Left lung (tissue), 10 donors: ENCODE measurements around the gene UBXN7. TPM values are rescaled to one million over a fixed set of nuclear protein-coding genes. Genes with fewer than 3 reads are reported as not detected.

Experiments
- ATAC-seq: fragments of 200-7000 bp; cut with Tn5 transposase; one replicate; pipeline ENCODE4 v1.9.1; 2020; ENCODE audit warnings: moderate library complexity
- DNase-seq, 4 donors: peaks; one replicate each; pipeline ENCODE4 v3.0.0-alpha.2; 2013 to 2020
- H3K27ac ChIP-seq, 2 donors: fragments of 200-600 bp; sonication (generic) in 1 of 2; one replicate each; pipeline versions ENCODE4 v1.5.0 to v1.8.0; 2020 to 2021
- H3K27me3 ChIP-seq, 2 donors: fragments of 200-600 bp; sonication (generic) in 1 of 2; one replicate each; pipeline versions ENCODE4 v1.5.0 to v1.8.0; 2020 to 2021
- H3K36me3 ChIP-seq, 2 donors: fragments of 200-600 bp; sonication (generic) in 1 of 2; one replicate each; pipeline versions ENCODE4 v1.5.0 to v1.8.0; 2020 to 2021
- H3K4me1 ChIP-seq, 2 donors: fragments of 200-600 bp; one replicate each; pipeline ENCODE4 v1.8.0; 2021
- H3K4me3 ChIP-seq, 2 donors: fragments of 200-600 bp; sonication (generic) in 1 of 2; one replicate each; pipeline versions ENCODE4 v1.5.0 to v1.8.0; 2020 to 2021; ENCODE audit warnings: mild to moderate bottlenecking in 1 of 2
- H3K9me3 ChIP-seq, 2 donors: fragments of 200-600 bp; sonication (generic) in 1 of 2; one replicate each; pipeline versions ENCODE4 v1.5.0 to v1.8.0; 2020 to 2021
- CTCF ChIP-seq, 2 donors: fragments of 200-600 bp; sonication (generic) in 1 of 2; IDR thresholded peaks; one replicate each; pipeline versions ENCODE4 v1.5.0 to v1.8.0; 2021; ENCODE audit warnings: antibody characterized with exemption in 2 of 2
- intact Hi-C, 2 donors: fragments of 100-400 bp; cut with DNase I; formaldehyde crosslinking; loops; one replicate each; pipeline versions ENCODE4 v1.11.2 to v1.14.2; 2022
- polyA plus RNA-seq, 6 donors: library from polyadenylated mRNA; unstranded; fragments of 120-200 nt; gene quantifications; one replicate each; pipeline ENCODE4 v1.2.1, GENCODE V29; 2013; ENCODE audit not compliant: insufficient read length in 6 of 6
- total RNA-seq, 2 donors: library from RNA; stranded (reverse); fragmentation: NEBNext Ultra II Directional; extraction: Animal tissue kit (Norgen Biotek cat#: 25700); gene quantifications; one replicate each; pipeline ENCODE4 v1.2.1, GENCODE V29; 2021
- donor health status: DM: no; HTN: yes; CAD: no.
- donor health status: DM: no; HTN: no; CAD: no.

Gene UBXN7
- total and polyA plus RNA-seq, 8 donors, result 35.2 to 56.3 (median 40.2) TPM

- H3K27me3 ChIP-seq, result peaks cover 0 to 10% of the 10 kb centered on the region in 2 donors
- ATAC-seq (peak; percentile 39), DNase-seq (no peak)
- peak overlapping the region in 1 of 2 donors; percentile 26 for H3K27ac ChIP-seq
- TF ChIP-seq CTCF (IDR thresholded peaks at IDR 0.05), result no peak
- H3K4me3 ChIP-seq, result no peak overlapping the region
- intact Hi-C loops, result no loop called here
- H3K9me3 ChIP-seq, result no peaks in the 10 kb centered on the region
- H3K4me1 ChIP-seq, result peaks cover 0 to 9% of the 10 kb centered on the region in 2 donors
- H3K36me3 ChIP-seq, result no peaks in the 10 kb centered on the region
Measured at GRCh38 chr3:196339493-196340254, 92.6 kb downstream of the UBXN7 start.

GRCh38 chr3:196339044-196339443 is 93.2 kb downstream of the UBXN7 start:
- no peaks in the 10 kb centered on the region for H3K36me3 ChIP-seq
- H3K27ac ChIP-seq, result no peak overlapping the region
- peaks cover 0 to 16% of the 10 kb centered on the region in 2 donors for H3K27me3 ChIP-seq
- intact Hi-C loops, result no loop called here
- H3K4me3 ChIP-seq, result no peak overlapping the region
- H3K9me3 ChIP-seq, result no peaks in the 10 kb centered on the region
- DNase-seq (no peak), ATAC-seq (no peak)
- TF ChIP-seq CTCF (IDR thresholded peaks at IDR 0.05), result no peak
- peaks cover 0 to 6% of the 10 kb centered on the region in 2 donors for H3K4me1 ChIP-seq

- peaks cover 0 to 6% of the 10 kb centered on the region in 2 donors for H3K4me1 ChIP-seq
- no peak for ATAC-seq
- H3K36me3 ChIP-seq, result no peaks in the 10 kb centered on the region
- no peak for TF ChIP-seq CTCF (IDR thresholded peaks at IDR 0.05)
- no peak overlapping the region for H3K27ac ChIP-seq
- intact Hi-C loops, result no loop called here
- H3K27me3 ChIP-seq, result peaks cover 0 to 16% of the 10 kb centered on the region in 2 donors
- DNase-seq, result no peak
- peak overlapping the region in 1 of 2 donors; percentile 18 for H3K4me3 ChIP-seq
- no peaks in the 10 kb centered on the region for H3K9me3 ChIP-seq
Measured at GRCh38 chr3:196336319-196337145, 95.7 kb downstream of the UBXN7 start.

GRCh38 chr3:196335503-196335948 is 96.7 kb downstream of the UBXN7 start:
- no peak for TF ChIP-seq CTCF (IDR thresholded peaks at IDR 0.05)
- peaks cover 0 to 16% of the 10 kb centered on the region in 2 donors for H3K27me3 ChIP-seq
- no peaks in the 10 kb centered on the region for H3K9me3 ChIP-seq
- intact Hi-C loops, result no loop called here
- DNase-seq, result no peak
- H3K36me3 ChIP-seq, result no peaks in the 10 kb centered on the region
- no peak overlapping the region for H3K27ac ChIP-seq
- peaks cover 0 to 6% of the 10 kb centered on the region in 2 donors for H3K4me1 ChIP-seq
- no peak for ATAC-seq
- no peak overlapping the region for H3K4me3 ChIP-seq

- Histone ChIP-seq H3K9me3 (no peaks in the 10 kb centered on the region), H3K36me3 (no peaks in the 10 kb centered on the region), H3K27ac (no peak overlapping the region), H3K4me3 (no peak overlapping the region), H3K4me1 (peaks cover 0 to 6% of the 10 kb centered on the region in 2 donors), H3K27me3 (peaks cover 0 to 18% of the 10 kb centered on the region in 2 donors)
- ATAC-seq (no peak), DNase-seq (no peak)
- intact Hi-C loops, result no loop called here
- no peak for TF ChIP-seq CTCF (IDR thresholded peaks at IDR 0.05)
Measured at GRCh38 chr3:196334982-196335381, 97.2 kb downstream of the UBXN7 start.
